SU-DHL-6 (cell line): Measurements from ENCODE around the gene NOS1AP.

Source experiments
- H2AFZ ChIP-seq: fragments of 200-600 bp; sonication (generic); 2 replicates; pipeline ENCODE4 v1.6.1; 2014; ENCODE audit warnings: low read depth, mild to moderate bottlenecking, moderate library complexity, mixed read lengths, antibody characterized with exemption, low read length; ENCODE audit not compliant: severe bottlenecking
- H3F3A ChIP-seq: fragments of 200-600 bp; shearing (Covaris generic); 2 replicates; pipeline ENCODE4 v1.6.0; 2016; ENCODE audit warnings: antibody characterized with exemption, mild to moderate bottlenecking; ENCODE audit not compliant: insufficient read depth
- H3K27ac ChIP-seq: fragments of 200-600 bp; sonication (generic); 2 replicates; pipeline ENCODE4 v1.5.1; 2016; ENCODE audit warnings: low read depth, mild to moderate bottlenecking, low read length, moderate library complexity, mixed read lengths
- H3K27me3 ChIP-seq: fragments of 200-600 bp; sonication (generic), shearing (Covaris generic); 2 replicates; pipeline ENCODE4 v1.6.0; 2014; ENCODE audit warnings: mild to moderate bottlenecking, low read length
- H3K36me3 ChIP-seq: fragments of 200-600 bp; sonication (generic); 2 replicates; pipeline ENCODE4 v1.6.1; 2014; ENCODE audit warnings: mild to moderate bottlenecking, low read length, mixed read lengths
- H3K4me2 ChIP-seq: fragments of 300-600, 200-600 bp; shearing (Covaris generic), sonication (generic); 2 replicates; pipeline ENCODE4 v1.6.0; 2014; ENCODE audit warnings: low read length, low read depth, mild to moderate bottlenecking; ENCODE audit not compliant: poor library complexity, severe bottlenecking
- H3K4me3 ChIP-seq: fragments of 200-600 bp; sonication (generic); 2 replicates; pipeline ENCODE4 v1.5.1; 2014; ENCODE audit warnings: antibody characterized with exemption, low read length, mild to moderate bottlenecking, mixed read lengths; ENCODE audit not compliant: insufficient read depth, poor library complexity, severe bottlenecking
- H3K79me2 ChIP-seq: fragments of 200-600 bp; sonication (generic); 2 replicates; pipeline ENCODE4 v1.6.1; 2014; ENCODE audit warnings: mild to moderate bottlenecking, low read length, moderate library complexity; ENCODE audit not compliant: insufficient read depth
- H3K9ac ChIP-seq: fragments of 200-600 bp; sonication (generic); 2 replicates; pipeline ENCODE4 v1.7.0; 2014; ENCODE audit warnings: mild to moderate bottlenecking, low read length
- H3K9me2 ChIP-seq: fragments of 200-600 bp; sonication (generic); replicated peaks from 2 replicates; pipeline ENCODE4 v1.6.1; 2014; ENCODE audit warnings: low read length; ENCODE audit not compliant: insufficient read depth
- H3K9me3 ChIP-seq: fragments of 200-600 bp; sonication (generic); 2 replicates; pipeline ENCODE4 v1.6.1; 2014; ENCODE audit warnings: low read length, mixed read lengths; ENCODE audit not compliant: insufficient read depth
- H4K20me1 ChIP-seq: fragments of 200-600 bp; sonication (generic); 2 replicates; pipeline ENCODE4 v1.6.1; 2014; ENCODE audit warnings: low read depth, mild to moderate bottlenecking, antibody characterized with exemption, low read length, moderate library complexity, mixed read lengths
- EZH2phosphoT487 ChIP-seq: fragments of 200-600 bp; sonication (generic), shearing (Covaris generic); conservative IDR thresholded peaks from 2 replicates; pipeline ENCODE4 v1.6.1; 2018; ENCODE audit warnings: mild to moderate bottlenecking, antibody characterized with exemption, low read length, moderate library complexity, mixed read lengths
- TF ChIP-seq, protein P1 (sequence below): fragments of 200-600 bp; sonication (generic); IDR thresholded peaks from one replicate; pipeline ENCODE4 v1.5.1; 2017; ENCODE audit warnings: antibody characterized with exemption, mild to moderate bottlenecking, low read length, moderate library complexity; ENCODE audit not compliant: insufficient read depth, poor library complexity, severe bottlenecking

NOS1AP gene

DNA sequence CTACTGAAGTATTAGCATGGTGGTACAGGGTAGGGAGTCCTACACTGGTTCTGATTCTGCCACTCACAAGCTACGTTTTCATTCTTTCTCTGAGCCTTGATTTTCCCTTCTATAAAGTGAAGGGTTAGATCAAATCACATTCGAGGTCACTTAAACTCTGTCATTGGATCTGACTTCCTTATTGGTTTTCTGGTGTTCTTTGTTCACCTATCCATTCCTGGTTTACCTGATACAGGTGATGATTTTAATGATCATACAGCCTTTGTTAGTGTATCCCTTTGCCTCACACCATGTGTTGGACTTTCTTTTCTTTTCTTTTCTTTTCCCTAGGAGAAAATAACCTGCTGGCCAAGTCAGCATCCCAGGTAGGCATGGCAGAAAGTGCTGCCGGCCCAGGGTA is 74.8 kb downstream of the NOS1AP start:
- Histone ChIP-seq H4K20me1 (no peaks in the 10 kb centered on the region), H3K4me2 (no peak overlapping the region), H3K27ac (no peak overlapping the region), H3K9ac (no peak overlapping the region), H3K79me2 (no peaks in the 10 kb centered on the region), H3K27me3 (no peaks in the 10 kb centered on the region), H3K9me3 (no peaks in the 10 kb centered on the region), H3K36me3 (no peaks in the 10 kb centered on the region), H2AFZ (no peak overlapping the region), H3K9me2 (no peaks in the 10 kb centered on the region), H3F3A (no peaks in the 10 kb centered on the region), H3K4me3 (no peak overlapping the region)
- TF ChIP-seq EZH2phosphoT487 = no peak
- TF ChIP-seq, protein P1, sequence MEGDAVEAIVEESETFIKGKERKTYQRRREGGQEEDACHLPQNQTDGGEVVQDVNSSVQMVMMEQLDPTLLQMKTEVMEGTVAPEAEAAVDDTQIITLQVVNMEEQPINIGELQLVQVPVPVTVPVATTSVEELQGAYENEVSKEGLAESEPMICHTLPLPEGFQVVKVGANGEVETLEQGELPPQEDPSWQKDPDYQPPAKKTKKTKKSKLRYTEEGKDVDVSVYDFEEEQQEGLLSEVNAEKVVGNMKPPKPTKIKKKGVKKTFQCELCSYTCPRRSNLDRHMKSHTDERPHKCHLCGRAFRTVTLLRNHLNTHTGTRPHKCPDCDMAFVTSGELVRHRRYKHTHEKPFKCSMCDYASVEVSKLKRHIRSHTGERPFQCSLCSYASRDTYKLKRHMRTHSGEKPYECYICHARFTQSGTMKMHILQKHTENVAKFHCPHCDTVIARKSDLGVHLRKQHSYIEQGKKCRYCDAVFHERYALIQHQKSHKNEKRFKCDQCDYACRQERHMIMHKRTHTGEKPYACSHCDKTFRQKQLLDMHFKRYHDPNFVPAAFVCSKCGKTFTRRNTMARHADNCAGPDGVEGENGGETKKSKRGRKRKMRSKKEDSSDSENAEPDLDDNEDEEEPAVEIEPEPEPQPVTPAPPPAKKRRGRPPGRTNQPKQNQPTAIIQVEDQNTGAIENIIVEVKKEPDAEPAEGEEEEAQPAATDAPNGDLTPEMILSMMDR = no peak

GRCh38 chr1:162144853-162145252 is 75.4 kb downstream of the NOS1AP start:
- Histone ChIP-seq H3K4me2 (no peak overlapping the region), H3K9me2 (no peaks in the 10 kb centered on the region), H3K27ac (no peak overlapping the region), H3K4me3 (no peak overlapping the region), H3K27me3 (no peaks in the 10 kb centered on the region), H3K9ac (no peak overlapping the region), H3K79me2 (no peaks in the 10 kb centered on the region), H3F3A (no peaks in the 10 kb centered on the region), H3K9me3 (no peaks in the 10 kb centered on the region), H3K36me3 (no peaks in the 10 kb centered on the region), H2AFZ (no peak overlapping the region), H4K20me1 (no peaks in the 10 kb centered on the region)
- TF ChIP-seq EZH2phosphoT487 = no peak
- TF ChIP-seq, protein P1 = no peak

DNA sequence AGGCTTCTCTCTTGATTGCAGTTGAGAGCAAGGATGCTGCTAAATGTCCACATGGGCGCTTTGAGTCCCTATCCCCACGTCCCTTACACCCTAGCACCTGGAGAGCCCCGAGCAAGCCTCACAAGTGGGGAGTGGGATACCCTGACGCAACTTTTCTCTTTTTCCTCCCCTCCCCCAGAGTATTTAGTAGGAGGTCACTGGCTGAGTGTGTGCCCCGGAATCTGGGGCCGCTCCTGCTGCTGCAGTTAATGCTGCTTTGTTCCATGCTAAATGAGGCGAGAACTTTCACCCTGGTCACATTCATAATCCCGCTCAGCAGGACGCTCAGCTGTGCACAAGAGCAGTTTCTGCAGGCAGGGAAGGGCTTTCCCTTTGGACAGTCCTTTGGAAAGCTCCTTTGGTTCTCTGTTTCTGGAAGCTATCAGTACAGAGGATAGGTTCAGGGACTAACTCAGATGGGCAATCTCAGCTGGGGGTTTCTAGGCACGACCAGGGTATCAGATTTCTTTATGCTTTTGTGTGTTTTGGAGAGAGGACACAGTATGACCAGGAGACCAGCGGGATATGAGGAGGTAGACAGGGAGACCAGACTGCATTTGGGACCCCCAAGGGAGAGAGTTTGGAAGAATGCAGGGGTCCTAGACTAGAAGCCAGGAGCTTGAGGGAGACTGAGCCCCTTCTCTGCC is 75.9 kb downstream of the NOS1AP start:
- Histone ChIP-seq H3K9me3 (no peaks in the 10 kb centered on the region), H4K20me1 (no peaks in the 10 kb centered on the region), H3K79me2 (no peaks in the 10 kb centered on the region), H2AFZ (no peak overlapping the region), H3K4me3 (no peak overlapping the region), H3K4me2 (no peak overlapping the region), H3K36me3 (no peaks in the 10 kb centered on the region), H3K9me2 (no peaks in the 10 kb centered on the region), H3K27me3 (no peaks in the 10 kb centered on the region), H3K9ac (no peak overlapping the region), H3K27ac (no peak overlapping the region), H3F3A (no peaks in the 10 kb centered on the region)
- TF ChIP-seq, protein P1 = no peak
- TF ChIP-seq EZH2phosphoT487 = no peak
